Measurements from ENCODE around the gene THOC5.

DNA sequence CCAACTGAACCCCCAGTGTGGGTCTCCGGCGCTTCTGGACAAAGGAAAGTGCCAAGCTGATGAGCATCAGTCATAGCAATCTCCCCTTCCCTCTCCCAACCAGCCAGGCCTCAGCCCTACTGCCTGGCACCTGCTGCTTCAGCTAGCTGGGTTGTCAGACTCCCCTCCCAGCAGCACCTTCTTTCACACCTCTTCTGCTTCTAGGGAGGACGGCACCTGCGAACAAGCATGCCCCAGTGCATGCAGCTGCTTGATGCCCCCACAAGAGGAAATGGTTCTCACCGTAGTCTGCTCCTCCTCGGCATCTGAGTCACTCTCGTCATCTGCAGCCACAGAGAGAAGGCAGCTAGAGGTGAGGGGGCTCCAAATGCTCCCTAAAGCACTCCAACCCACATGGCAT, 25.4 kb downstream of the THOC5 start:
- TF ChIP-seq, protein P1, sequence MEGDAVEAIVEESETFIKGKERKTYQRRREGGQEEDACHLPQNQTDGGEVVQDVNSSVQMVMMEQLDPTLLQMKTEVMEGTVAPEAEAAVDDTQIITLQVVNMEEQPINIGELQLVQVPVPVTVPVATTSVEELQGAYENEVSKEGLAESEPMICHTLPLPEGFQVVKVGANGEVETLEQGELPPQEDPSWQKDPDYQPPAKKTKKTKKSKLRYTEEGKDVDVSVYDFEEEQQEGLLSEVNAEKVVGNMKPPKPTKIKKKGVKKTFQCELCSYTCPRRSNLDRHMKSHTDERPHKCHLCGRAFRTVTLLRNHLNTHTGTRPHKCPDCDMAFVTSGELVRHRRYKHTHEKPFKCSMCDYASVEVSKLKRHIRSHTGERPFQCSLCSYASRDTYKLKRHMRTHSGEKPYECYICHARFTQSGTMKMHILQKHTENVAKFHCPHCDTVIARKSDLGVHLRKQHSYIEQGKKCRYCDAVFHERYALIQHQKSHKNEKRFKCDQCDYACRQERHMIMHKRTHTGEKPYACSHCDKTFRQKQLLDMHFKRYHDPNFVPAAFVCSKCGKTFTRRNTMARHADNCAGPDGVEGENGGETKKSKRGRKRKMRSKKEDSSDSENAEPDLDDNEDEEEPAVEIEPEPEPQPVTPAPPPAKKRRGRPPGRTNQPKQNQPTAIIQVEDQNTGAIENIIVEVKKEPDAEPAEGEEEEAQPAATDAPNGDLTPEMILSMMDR (IDR thresholded peaks at IDR 0.05): no peak
- no peak for TF ChIP-seq POLR2A (IDR thresholded peaks at IDR 0.05)
